ENCODE measurements around the gene HECTD2. TPM values are rescaled to one million over a fixed set of nuclear protein-coding genes. Genes with fewer than 3 reads are reported as not detected.

The HECTD2 gene
- total RNA-seq, 2 donors from 2014 or later = 18.7 to 22.8 TPM

- Histone ChIP-seq H3K27ac (no peak overlapping the region), H3K36me3 (no peaks in the 10 kb centered on the region), H3K4me1 (replicated peaks) (no peaks in the 10 kb centered on the region), H3K4me3 (no peak overlapping the region), H3K9me3 (no peaks in the 10 kb centered on the region), H3K27me3 (replicated peaks; ENCODE audit: insufficient read depth) (no peaks in the 10 kb centered on the region)
- TF ChIP-seq POLR2A (IDR thresholded peaks at IDR 0.05) (no peak), POLR2AphosphoS5 (IDR thresholded peaks at IDR 0.05) (no peak)
- TF ChIP-seq, protein P1, sequence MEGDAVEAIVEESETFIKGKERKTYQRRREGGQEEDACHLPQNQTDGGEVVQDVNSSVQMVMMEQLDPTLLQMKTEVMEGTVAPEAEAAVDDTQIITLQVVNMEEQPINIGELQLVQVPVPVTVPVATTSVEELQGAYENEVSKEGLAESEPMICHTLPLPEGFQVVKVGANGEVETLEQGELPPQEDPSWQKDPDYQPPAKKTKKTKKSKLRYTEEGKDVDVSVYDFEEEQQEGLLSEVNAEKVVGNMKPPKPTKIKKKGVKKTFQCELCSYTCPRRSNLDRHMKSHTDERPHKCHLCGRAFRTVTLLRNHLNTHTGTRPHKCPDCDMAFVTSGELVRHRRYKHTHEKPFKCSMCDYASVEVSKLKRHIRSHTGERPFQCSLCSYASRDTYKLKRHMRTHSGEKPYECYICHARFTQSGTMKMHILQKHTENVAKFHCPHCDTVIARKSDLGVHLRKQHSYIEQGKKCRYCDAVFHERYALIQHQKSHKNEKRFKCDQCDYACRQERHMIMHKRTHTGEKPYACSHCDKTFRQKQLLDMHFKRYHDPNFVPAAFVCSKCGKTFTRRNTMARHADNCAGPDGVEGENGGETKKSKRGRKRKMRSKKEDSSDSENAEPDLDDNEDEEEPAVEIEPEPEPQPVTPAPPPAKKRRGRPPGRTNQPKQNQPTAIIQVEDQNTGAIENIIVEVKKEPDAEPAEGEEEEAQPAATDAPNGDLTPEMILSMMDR (IDR thresholded peaks at IDR 0.05) = no peak
- no peak for DNase-seq (ENCODE audit: low spot score)
- 78% methylated on average over 3 of the region's 3 CpGs for WGBS
- intact Hi-C loops (cut with DNase I) = no loop called here
These were observed 135.2 kb downstream of the HECTD2 start for GRCh38 chr10:91545384-91545783.

DNA sequence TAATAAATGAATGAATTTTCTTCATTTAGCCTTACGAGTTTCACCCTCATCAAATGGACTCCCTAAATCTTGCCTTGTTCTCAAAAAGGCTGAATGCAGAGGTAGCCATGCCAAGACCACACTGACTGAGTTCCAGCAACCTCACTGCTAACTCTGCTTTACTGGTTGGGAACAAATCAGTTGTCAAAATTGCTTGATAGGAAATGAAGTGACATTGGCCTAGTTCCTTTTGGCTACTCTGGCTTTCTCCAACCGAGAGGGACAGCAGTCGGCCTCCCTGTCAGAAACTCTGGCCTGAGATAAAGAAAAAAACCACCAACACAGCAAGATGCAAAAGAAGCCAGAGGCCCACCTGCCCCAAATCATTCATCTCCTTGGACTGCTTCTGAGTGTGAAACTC is 135.7 kb downstream of the HECTD2 start:
- intact Hi-C loops (cut with DNase I) = no loop called here

GRCh38 chr10:91549262-91549661 is 139.1 kb downstream of the HECTD2 start:
- intact Hi-C loops (cut with DNase I) = no loop called here
- DNase-seq (ENCODE audit: low spot score) = no peak
- H3K4me3 ChIP-seq = no peak overlapping the region

More for the DNA sequence above, 135.7 kb downstream of the HECTD2 start:
- H3K27me3 ChIP-seq (replicated peaks; ENCODE audit: insufficient read depth) = no peaks in the 10 kb centered on the region
- WGBS = 91% methylated on average over 3 of the region's 3 CpGs
- DNase-seq (ENCODE audit: low spot score) = no peak
- no peaks in the 10 kb centered on the region for H3K36me3 ChIP-seq
- H3K27ac ChIP-seq = no peak overlapping the region
- H3K4me3 ChIP-seq = no peak overlapping the region
- TF ChIP-seq POLR2AphosphoS5 (IDR thresholded peaks at IDR 0.05) (no peak), POLR2A (IDR thresholded peaks at IDR 0.05) (no peak)
- TF ChIP-seq, protein P1 (IDR thresholded peaks at IDR 0.05) = no peak
- H3K9me3 ChIP-seq = no peaks in the 10 kb centered on the region
- no peaks in the 10 kb centered on the region for H3K4me1 ChIP-seq (replicated peaks)

DNA sequence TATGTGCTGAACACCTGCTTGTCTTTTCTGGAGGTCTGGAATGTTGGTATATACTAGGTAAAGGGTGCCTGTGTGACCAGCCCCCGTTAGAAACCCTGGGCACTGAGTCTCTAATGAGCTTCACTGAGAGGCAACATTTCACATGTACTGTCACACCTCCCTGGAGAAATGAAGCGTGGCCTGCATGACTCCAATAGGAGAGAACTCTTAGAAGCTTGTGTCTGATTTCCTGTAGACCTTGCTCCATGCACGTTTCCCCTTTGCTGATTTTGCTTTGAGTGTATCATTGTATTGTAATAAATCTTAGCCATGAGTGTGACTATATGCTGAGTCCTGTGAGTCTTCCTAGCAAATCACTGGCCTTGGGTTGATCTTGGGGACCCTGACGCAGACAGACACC is 139.9 kb downstream of the HECTD2 start:
- no peak overlapping the region for H3K27ac ChIP-seq
- H3K27me3 ChIP-seq (replicated peaks; ENCODE audit: insufficient read depth) = no peaks in the 10 kb centered on the region
- no peaks in the 10 kb centered on the region for H3K36me3 ChIP-seq
- no peak for TF ChIP-seq POLR2AphosphoS5 (IDR thresholded peaks at IDR 0.05)
- TF ChIP-seq POLR2A (IDR thresholded peaks at IDR 0.05) = no peak
- TF ChIP-seq, protein P1 (IDR thresholded peaks at IDR 0.05) = no peak
- H3K4me1 ChIP-seq (replicated peaks) = no peaks in the 10 kb centered on the region
- intact Hi-C loops (cut with DNase I) = loop anchor here (5.0 kb wide), 2 partner anchors 163 to 253 kb away; no protein-coding TSS in a partner anchor
- DNase-seq (ENCODE audit: low spot score) = no peak
- H3K9me3 ChIP-seq = no peaks in the 10 kb centered on the region
- WGBS = 91% methylated on average over 4 of the region's 4 CpGs
- no peak overlapping the region for H3K4me3 ChIP-seq

More at GRCh38 chr10:91549262-91549661, 139.1 kb downstream of the HECTD2 start:
- Histone ChIP-seq H3K27ac (no peak overlapping the region), H3K27me3 (replicated peaks; ENCODE audit: insufficient read depth) (no peaks in the 10 kb centered on the region), H3K36me3 (no peaks in the 10 kb centered on the region), H3K9me3 (no peaks in the 10 kb centered on the region), H3K4me1 (replicated peaks) (no peaks in the 10 kb centered on the region)
- TF ChIP-seq POLR2A (IDR thresholded peaks at IDR 0.05) (no peak), POLR2AphosphoS5 (IDR thresholded peaks at IDR 0.05) (no peak)
- TF ChIP-seq, protein P1 (IDR thresholded peaks at IDR 0.05) = no peak
- WGBS = 94% methylated on average over 3 of the region's 3 CpGs

DNA sequence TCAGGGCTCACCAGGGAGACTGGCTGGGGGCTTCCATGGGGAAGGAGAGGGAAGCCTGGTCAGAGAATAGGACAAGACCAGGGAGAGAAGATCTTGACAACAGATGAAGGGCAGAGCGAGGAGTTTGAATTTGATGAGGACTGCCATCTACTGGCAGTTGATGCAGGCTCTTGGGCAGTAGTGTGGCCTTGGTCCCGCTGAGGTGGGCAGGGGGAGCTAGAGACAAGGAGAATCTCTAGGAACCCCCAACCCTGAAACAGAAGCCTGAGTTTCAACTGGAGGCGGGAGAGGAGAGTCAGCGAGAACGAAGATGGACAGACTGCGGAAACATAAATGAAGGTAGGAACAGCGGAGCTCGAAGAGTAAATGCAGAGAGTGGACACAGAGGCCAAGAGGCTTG is 141.7 kb downstream of the HECTD2 start:
- Histone ChIP-seq H3K4me1 (replicated peaks) (peaks cover 7% of the 10 kb centered on the region), H3K36me3 (no peaks in the 10 kb centered on the region), H3K4me3 (no peak overlapping the region), H3K27ac (no peak overlapping the region), H3K27me3 (replicated peaks; ENCODE audit: insufficient read depth) (no peaks in the 10 kb centered on the region), H3K9me3 (no peaks in the 10 kb centered on the region)
- intact Hi-C loops (cut with DNase I) = loop anchor here (1.0 to 5.0 kb wide), 3 partner anchors 81 to 255 kb away; partner anchors contain the start of gene PPP1R3C
- 76% methylated on average over 8 of the region's 8 CpGs for WGBS
- DNase-seq (ENCODE audit: low spot score) = no peak
- no peak for TF ChIP-seq POLR2A (IDR thresholded peaks at IDR 0.05)
- TF ChIP-seq, protein P1 (IDR thresholded peaks at IDR 0.05) = peak in 3 of 4 experiments; percentile 36 to 64 (median 53)
